ENCODE results near the gene KRTAP10-9.
"Not testable (repeated sequence)": the region's sequence is repeated elsewhere in the genome, so short reads cannot be mapped to it uniquely, and the experiment has no call there.

Gene KRTAP10-9

DNA sequence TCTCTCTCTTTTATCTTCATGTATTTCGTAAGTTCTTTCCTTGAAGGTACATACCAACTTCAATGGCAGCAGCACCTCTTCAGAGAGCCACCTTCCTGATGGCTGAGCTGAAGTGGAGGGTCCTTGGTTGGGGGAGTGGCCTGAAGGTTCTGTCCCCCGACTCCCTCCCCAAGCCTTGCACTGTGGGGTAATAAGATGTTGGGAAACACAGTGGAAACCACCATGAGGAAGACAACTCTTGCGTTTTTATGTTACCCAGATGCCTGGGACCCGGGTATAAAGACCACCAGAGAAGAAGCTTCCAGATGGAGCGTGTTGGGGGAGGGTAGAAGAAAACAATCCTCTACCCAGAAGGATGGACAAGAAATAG lies 31.6 kb downstream of the KRTAP10-9 start:
- TF ChIP-seq CSDC2 (CRISPR knock-in tag; IDR thresholded peaks at IDR 0.05) (no peak), SNAI2 (CRISPR knock-in tag; IDR thresholded peaks at IDR 0.05) (no peak), GLIS3 (CRISPR knock-in tag; IDR thresholded peaks at IDR 0.05) (no peak), ZFP30 (CRISPR knock-in tag; IDR thresholded peaks at IDR 0.05) (no peak), TCF4 (CRISPR knock-in tag; IDR thresholded peaks at IDR 0.05; ENCODE audit: borderline replicate concordance) (no peak), RARB (CRISPR knock-in tag; IDR thresholded peaks at IDR 0.05) (no peak), ZC3H10 (CRISPR knock-in tag; IDR thresholded peaks at IDR 0.05) (no peak), ZFP3 (CRISPR knock-in tag; IDR thresholded peaks at IDR 0.05) (no peak), OSR1 (CRISPR knock-in tag; IDR thresholded peaks at IDR 0.05) (no peak), ZNF8 (CRISPR knock-in tag; IDR thresholded peaks at IDR 0.05) (no peak), BACH2 (CRISPR knock-in tag; IDR thresholded peaks at IDR 0.05; ENCODE audit: borderline replicate concordance) (no peak)
- TF ChIP-seq, protein P1, sequence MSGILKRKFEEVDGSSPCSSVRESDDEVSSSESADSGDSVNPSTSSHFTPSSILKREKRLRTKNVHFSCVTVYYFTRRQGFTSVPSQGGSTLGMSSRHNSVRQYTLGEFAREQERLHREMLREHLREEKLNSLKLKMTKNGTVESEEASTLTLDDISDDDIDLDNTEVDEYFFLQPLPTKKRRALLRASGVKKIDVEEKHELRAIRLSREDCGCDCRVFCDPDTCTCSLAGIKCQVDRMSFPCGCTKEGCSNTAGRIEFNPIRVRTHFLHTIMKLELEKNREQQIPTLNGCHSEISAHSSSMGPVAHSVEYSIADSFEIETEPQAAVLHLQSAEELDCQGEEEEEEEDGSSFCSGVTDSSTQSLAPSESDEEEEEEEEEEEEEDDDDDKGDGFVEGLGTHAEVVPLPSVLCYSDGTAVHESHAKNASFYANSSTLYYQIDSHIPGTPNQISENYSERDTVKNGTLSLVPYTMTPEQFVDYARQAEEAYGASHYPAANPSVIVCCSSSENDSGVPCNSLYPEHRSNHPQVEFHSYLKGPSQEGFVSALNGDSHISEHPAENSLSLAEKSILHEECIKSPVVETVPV (CRISPR knock-in tag; IDR thresholded peaks at IDR 0.05): no peak
- TF ChIP-seq, protein P2, sequence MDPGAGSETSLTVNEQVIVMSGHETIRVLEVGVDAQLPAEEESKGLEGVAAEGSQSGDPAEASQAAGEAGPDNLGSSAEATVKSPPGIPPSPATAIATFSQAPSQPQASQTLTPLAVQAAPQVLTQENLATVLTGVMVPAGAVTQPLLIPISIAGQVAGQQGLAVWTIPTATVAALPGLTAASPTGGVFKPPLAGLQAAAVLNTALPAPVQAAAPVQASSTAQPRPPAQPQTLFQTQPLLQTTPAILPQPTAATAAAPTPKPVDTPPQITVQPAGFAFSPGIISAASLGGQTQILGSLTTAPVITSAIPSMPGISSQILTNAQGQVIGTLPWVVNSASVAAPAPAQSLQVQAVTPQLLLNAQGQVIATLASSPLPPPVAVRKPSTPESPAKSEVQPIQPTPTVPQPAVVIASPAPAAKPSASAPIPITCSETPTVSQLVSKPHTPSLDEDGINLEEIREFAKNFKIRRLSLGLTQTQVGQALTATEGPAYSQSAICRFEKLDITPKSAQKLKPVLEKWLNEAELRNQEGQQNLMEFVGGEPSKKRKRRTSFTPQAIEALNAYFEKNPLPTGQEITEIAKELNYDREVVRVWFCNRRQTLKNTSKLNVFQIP (CRISPR knock-in tag; IDR thresholded peaks at IDR 0.05; ENCODE audit: borderline replicate concordance, low read depth): no peak
- TF ChIP-seq, protein P3, sequence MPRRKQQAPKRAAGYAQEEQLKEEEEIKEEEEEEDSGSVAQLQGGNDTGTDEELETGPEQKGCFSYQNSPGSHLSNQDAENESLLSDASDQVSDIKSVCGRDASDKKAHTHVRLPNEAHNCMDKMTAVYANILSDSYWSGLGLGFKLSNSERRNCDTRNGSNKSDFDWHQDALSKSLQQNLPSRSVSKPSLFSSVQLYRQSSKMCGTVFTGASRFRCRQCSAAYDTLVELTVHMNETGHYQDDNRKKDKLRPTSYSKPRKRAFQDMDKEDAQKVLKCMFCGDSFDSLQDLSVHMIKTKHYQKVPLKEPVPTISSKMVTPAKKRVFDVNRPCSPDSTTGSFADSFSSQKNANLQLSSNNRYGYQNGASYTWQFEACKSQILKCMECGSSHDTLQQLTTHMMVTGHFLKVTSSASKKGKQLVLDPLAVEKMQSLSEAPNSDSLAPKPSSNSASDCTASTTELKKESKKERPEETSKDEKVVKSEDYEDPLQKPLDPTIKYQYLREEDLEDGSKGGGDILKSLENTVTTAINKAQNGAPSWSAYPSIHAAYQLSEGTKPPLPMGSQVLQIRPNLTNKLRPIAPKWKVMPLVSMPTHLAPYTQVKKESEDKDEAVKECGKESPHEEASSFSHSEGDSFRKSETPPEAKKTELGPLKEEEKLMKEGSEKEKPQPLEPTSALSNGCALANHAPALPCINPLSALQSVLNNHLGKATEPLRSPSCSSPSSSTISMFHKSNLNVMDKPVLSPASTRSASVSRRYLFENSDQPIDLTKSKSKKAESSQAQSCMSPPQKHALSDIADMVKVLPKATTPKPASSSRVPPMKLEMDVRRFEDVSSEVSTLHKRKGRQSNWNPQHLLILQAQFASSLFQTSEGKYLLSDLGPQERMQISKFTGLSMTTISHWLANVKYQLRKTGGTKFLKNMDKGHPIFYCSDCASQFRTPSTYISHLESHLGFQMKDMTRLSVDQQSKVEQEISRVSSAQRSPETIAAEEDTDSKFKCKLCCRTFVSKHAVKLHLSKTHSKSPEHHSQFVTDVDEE (CRISPR knock-in tag; IDR thresholded peaks at IDR 0.05): no peak
- ATAC-seq: no peak

DNA sequence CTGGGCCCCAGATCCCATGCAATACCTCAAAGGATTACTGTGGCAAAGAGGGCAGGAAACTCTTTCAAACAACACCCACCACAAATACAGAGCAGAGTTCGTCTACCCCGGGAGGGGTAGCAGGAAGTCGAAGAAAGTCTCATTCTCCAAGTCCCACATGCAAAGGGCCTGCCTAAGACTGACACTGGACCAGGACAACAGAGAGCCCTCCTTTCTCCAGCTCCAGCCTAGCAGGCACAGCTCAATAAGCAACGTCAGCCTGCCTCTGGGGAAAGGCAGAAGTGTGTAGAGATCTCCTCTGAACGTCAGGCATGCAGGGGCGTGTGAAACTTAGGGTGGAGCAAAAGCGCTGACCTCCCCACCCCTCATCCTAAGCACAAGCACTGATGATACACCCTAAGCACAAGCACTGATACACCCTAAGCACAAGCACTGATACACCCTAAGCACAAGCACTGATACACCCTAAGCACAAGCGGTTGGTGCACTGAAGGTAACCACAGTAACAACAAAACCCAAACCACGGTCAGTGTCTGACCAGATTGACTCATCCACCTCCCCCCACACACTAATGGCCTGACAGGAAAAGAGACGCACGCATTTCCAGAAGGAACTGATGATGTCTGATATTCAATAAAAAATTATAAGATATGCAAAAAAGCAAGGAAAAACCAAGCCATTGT lies 32.2 kb downstream of the KRTAP10-9 start:
- TF ChIP-seq ZC3H10 (CRISPR knock-in tag; IDR thresholded peaks at IDR 0.05) (no peak), ZNF8 (CRISPR knock-in tag; IDR thresholded peaks at IDR 0.05) (no peak), BACH2 (CRISPR knock-in tag; IDR thresholded peaks at IDR 0.05; ENCODE audit: borderline replicate concordance) (no peak), RARB (CRISPR knock-in tag; IDR thresholded peaks at IDR 0.05) (no peak), CSDC2 (CRISPR knock-in tag; IDR thresholded peaks at IDR 0.05) (no peak), ARNTL (CRISPR knock-in tag; IDR thresholded peaks at IDR 0.05; ENCODE audit: borderline replicate concordance, low read depth) (no peak), TOX (CRISPR knock-in tag; IDR thresholded peaks at IDR 0.05; ENCODE audit: borderline replicate concordance) (no peak), ZFP3 (CRISPR knock-in tag; IDR thresholded peaks at IDR 0.05) (no peak)
- ATAC-seq: no peak

DNA sequence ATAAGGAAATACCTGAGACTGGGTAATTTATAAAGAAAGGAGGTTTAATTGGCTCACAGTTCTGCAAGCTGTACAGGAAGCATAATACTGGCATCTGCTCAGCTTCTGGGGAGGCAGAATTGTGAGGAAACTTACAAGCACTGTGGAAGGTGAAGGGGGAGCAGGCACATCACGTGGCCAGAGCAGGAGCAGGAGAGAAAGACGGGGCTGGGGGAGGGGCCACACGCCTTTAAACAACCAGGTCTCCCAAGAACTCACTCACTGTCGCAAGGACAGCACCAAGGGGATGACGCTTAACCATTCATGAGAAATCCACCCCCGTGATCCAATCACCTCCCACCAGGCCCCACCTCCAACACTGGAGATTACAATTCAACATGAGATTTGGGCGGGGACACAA lies 34.7 kb downstream of the KRTAP10-9 start:
- ATAC-seq: not testable (repeated sequence)

DNA sequence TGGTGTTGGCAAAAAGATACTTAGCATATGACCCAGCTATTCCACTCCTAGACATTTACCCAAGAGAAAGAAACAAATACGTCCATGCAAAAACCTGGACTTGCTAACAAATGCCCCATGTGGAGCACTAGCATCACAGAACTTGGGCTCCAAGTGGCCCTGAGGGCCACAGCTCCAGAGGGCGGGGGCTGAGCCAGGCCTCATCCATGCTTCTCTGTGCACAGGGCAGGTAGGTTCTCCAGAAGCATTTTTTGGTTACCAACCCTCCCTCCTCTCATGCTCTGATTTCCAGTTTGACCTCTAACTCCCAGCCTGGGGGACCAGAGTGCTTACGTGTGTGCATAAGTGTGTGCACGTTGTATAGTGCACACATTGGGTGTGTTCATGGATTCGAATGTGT lies 37.8 kb downstream of the KRTAP10-9 start:
- TF ChIP-seq TOX (CRISPR knock-in tag; IDR thresholded peaks at IDR 0.05; ENCODE audit: borderline replicate concordance) (no peak), GLIS3 (CRISPR knock-in tag; IDR thresholded peaks at IDR 0.05) (no peak), ZNF70 (CRISPR knock-in tag; IDR thresholded peaks at IDR 0.05) (no peak), ARNTL (CRISPR knock-in tag; IDR thresholded peaks at IDR 0.05; ENCODE audit: borderline replicate concordance, low read depth) (no peak), ZNF565 (CRISPR knock-in tag; conservative IDR thresholded peaks at IDR 0.05; ENCODE audit: low read depth) (no peak), TCF4 (CRISPR knock-in tag; IDR thresholded peaks at IDR 0.05; ENCODE audit: borderline replicate concordance) (no peak), ESRRG (CRISPR knock-in tag; IDR thresholded peaks at IDR 0.05) (no peak), SNAI2 (CRISPR knock-in tag; IDR thresholded peaks at IDR 0.05) (no peak), BACH2 (CRISPR knock-in tag; IDR thresholded peaks at IDR 0.05; ENCODE audit: borderline replicate concordance) (no peak), RARB (CRISPR knock-in tag; IDR thresholded peaks at IDR 0.05) (no peak), ZFP30 (CRISPR knock-in tag; IDR thresholded peaks at IDR 0.05) (no peak)
- TF ChIP-seq, protein P4, sequence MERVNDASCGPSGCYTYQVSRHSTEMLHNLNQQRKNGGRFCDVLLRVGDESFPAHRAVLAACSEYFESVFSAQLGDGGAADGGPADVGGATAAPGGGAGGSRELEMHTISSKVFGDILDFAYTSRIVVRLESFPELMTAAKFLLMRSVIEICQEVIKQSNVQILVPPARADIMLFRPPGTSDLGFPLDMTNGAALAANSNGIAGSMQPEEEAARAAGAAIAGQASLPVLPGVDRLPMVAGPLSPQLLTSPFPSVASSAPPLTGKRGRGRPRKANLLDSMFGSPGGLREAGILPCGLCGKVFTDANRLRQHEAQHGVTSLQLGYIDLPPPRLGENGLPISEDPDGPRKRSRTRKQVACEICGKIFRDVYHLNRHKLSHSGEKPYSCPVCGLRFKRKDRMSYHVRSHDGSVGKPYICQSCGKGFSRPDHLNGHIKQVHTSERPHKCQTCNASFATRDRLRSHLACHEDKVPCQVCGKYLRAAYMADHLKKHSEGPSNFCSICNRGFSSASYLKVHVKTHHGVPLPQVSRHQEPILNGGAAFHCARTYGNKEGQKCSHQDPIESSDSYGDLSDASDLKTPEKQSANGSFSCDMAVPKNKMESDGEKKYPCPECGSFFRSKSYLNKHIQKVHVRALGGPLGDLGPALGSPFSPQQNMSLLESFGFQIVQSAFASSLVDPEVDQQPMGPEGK (CRISPR knock-in tag; IDR thresholded peaks at IDR 0.05; ENCODE audit: borderline replicate concordance): no peak
- TF ChIP-seq, protein P1 (CRISPR knock-in tag; IDR thresholded peaks at IDR 0.05): no peak
- TF ChIP-seq, protein P2 (CRISPR knock-in tag; IDR thresholded peaks at IDR 0.05; ENCODE audit: borderline replicate concordance, low read depth): no peak
- TF ChIP-seq, protein P3 (CRISPR knock-in tag; IDR thresholded peaks at IDR 0.05): no peak
- ATAC-seq: no peak

Measured in SK-N-SH treated with all-trans-retinoic acid at 6 μM for 48 hours (cell line).